H9 (cell line): ENCODE data around the gene WBP2. TPM values are rescaled to one million over a fixed set of nuclear protein-coding genes. Genes with fewer than 3 reads are reported as not detected.
"Not testable (repeated sequence)": the region's sequence is repeated elsewhere in the genome, so short reads cannot be mapped to it uniquely, and the experiment has no call there.

Experiments used
- DNase-seq: peaks from one replicate; pipeline ENCODE4 v3.0.0-alpha.2; 2017
- H2AFZ ChIP-seq: one replicate; pipeline ENCODE4 v1.6.1; 2013; ENCODE audit warnings: mild to moderate bottlenecking, low read length, control low read depth, moderate library complexity
- H2AK5ac ChIP-seq: 2 replicates; pipeline ENCODE4 v1.6.1; 2013; ENCODE audit warnings: low read length, control low read depth, mixed read lengths; ENCODE audit not compliant: insufficient read length
- H2BK120ac ChIP-seq: one replicate; pipeline ENCODE4 v1.6.1; 2013; ENCODE audit warnings: low read depth, mild to moderate bottlenecking, low read length, control low read depth, inconsistent platforms; ENCODE audit not compliant: poor library complexity, severe bottlenecking
- H2BK12ac ChIP-seq: 2 replicates; pipeline ENCODE4 v1.6.1; 2013; ENCODE audit warnings: low read length, control low read depth, mixed read lengths, low read depth; ENCODE audit not compliant: insufficient read length
- H2BK15ac ChIP-seq: 2 replicates; pipeline ENCODE4 v1.6.1; 2013; ENCODE audit warnings: low read depth, low read length, control low read depth
- H2BK20ac ChIP-seq: one replicate; pipeline ENCODE4 v1.6.1; 2013; ENCODE audit warnings: low read depth, mild to moderate bottlenecking, low read length, control low read depth, inconsistent platforms; ENCODE audit not compliant: poor library complexity, severe bottlenecking
- H2BK5ac ChIP-seq: 2 replicates; pipeline ENCODE4 v1.6.1; 2013; ENCODE audit warnings: low read length, control low read depth, mixed read lengths; ENCODE audit not compliant: insufficient read length
- H3K14ac ChIP-seq: 2 replicates; pipeline ENCODE4 v1.6.1; 2013; ENCODE audit warnings: low read length, control low read depth; ENCODE audit not compliant: insufficient read depth
- H3K18ac ChIP-seq: 2 replicates; pipeline ENCODE4 v1.6.1; 2013; ENCODE audit warnings: low read depth, mild to moderate bottlenecking, mixed read lengths, low read length, control low read depth; ENCODE audit not compliant: insufficient read length
- H3K23ac ChIP-seq: 2 replicates; pipeline ENCODE4 v1.6.1; 2013; ENCODE audit warnings: low read length, control low read depth, mixed read lengths, low read depth; ENCODE audit not compliant: insufficient read length
- H3K23me2 ChIP-seq: 2 replicates; pipeline ENCODE4 v1.6.1; 2013; ENCODE audit warnings: low read depth, mild to moderate bottlenecking, mixed read lengths, low read length, control low read depth; ENCODE audit not compliant: insufficient read length, poor library complexity, severe bottlenecking
- H3K27ac ChIP-seq: 2 replicates; pipeline ENCODE4 v1.5.1; 2013; ENCODE audit warnings: low read length, control low read depth, mixed read lengths, low read depth; ENCODE audit not compliant: insufficient read length
- H3K27me3 ChIP-seq: 2 replicates; pipeline ENCODE4 v1.6.1; 2013; ENCODE audit warnings: low read length, control low read depth, inconsistent platforms; ENCODE audit not compliant: insufficient read depth
- H3K4ac ChIP-seq: 2 replicates; pipeline ENCODE4 v1.6.1; 2013; ENCODE audit warnings: low read depth, mild to moderate bottlenecking, control low read depth, inconsistent platforms, low read length, moderate library complexity
- H3K4me1 ChIP-seq: 2 replicates; pipeline ENCODE4 v1.6.1; 2013; ENCODE audit warnings: low read length, control low read depth, inconsistent platforms; ENCODE audit not compliant: insufficient read depth
- H3K4me2 ChIP-seq: 2 replicates; pipeline ENCODE4 v1.6.1; 2013; ENCODE audit warnings: low read length, control low read depth, mixed read lengths; ENCODE audit not compliant: insufficient read length, insufficient read depth
- H3K56ac ChIP-seq: 2 replicates; pipeline ENCODE4 v1.6.1; 2013; ENCODE audit warnings: low read depth, mild to moderate bottlenecking, mixed read lengths, low read length, control low read depth; ENCODE audit not compliant: insufficient read length
- H3K79me1 ChIP-seq: 2 replicates; pipeline ENCODE4 v1.6.1; 2013; ENCODE audit warnings: low read depth, mild to moderate bottlenecking, moderate library complexity, low read length, control low read depth, inconsistent platforms; ENCODE audit not compliant: insufficient read depth, poor library complexity, severe bottlenecking
- H3K79me2 ChIP-seq: 2 replicates; pipeline ENCODE4 v1.6.1; 2013; ENCODE audit warnings: low read length, control low read depth, inconsistent platforms; ENCODE audit not compliant: insufficient read depth
- H3K9ac ChIP-seq: 2 replicates; pipeline ENCODE4 v1.6.1; 2013; ENCODE audit warnings: low read length, control low read depth, mixed read lengths; ENCODE audit not compliant: insufficient read length; ENCODE audit errors: extremely low read depth
- H3K9me3 ChIP-seq: one replicate; pipeline ENCODE4 v1.6.1; 2013; ENCODE audit warnings: low read depth, low read length, inconsistent platforms; ENCODE audit not compliant: control insufficient read depth
- H3T11ph ChIP-seq: one replicate; pipeline ENCODE4 v1.6.1; 2013; ENCODE audit warnings: mild to moderate bottlenecking, low read length, control low read depth, inconsistent platforms
- H4K20me1 ChIP-seq: one replicate; pipeline ENCODE4 v1.6.1; 2013; ENCODE audit not compliant: control insufficient read depth, insufficient read length, insufficient read depth
- H4K5ac ChIP-seq: 2 replicates; pipeline ENCODE4 v1.6.1; 2013; ENCODE audit warnings: low read depth, mild to moderate bottlenecking, mixed read lengths, low read length, control low read depth; ENCODE audit not compliant: insufficient read length
- H4K8ac ChIP-seq: replicated peaks from 2 replicates; pipeline ENCODE4 v1.6.1; 2013; ENCODE audit warnings: low read length, control low read depth, mixed read lengths, low read depth; ENCODE audit not compliant: insufficient read length
- H4K91ac ChIP-seq: 2 replicates; pipeline ENCODE4 v1.6.1; 2013; ENCODE audit warnings: low read depth, mild to moderate bottlenecking, moderate library complexity, mixed read lengths, low read length, control low read depth; ENCODE audit not compliant: insufficient read length
- H3K27ac Mint-ChIP-seq, 3 experiments: 2 replicates in 2 of 3; 3 replicates in 1 of 3; pipeline ENCODE4 v1.8.0; 2020 to 2021; ENCODE audit warnings: mixed read lengths in 3 of 3, mild to moderate bottlenecking in 1 of 3, moderate library complexity in 1 of 3
- H3K27me3 Mint-ChIP-seq: 2 replicates; pipeline ENCODE4 v1.8.0; 2021; ENCODE audit warnings: low read depth, mild to moderate bottlenecking, moderate library complexity, mixed read lengths
- H3K36me3 Mint-ChIP-seq, 3 experiments: 2 replicates in 2 of 3; 3 replicates in 1 of 3; pipeline ENCODE4 v1.8.0; 2020 to 2021; ENCODE audit warnings: low read depth in 3 of 3, mixed read lengths in 3 of 3; ENCODE audit not compliant: insufficient read depth in 1 of 3
- H3K4me1 Mint-ChIP-seq, 2 experiments: 2 replicates each; pipeline ENCODE4 v1.8.0; 2020; ENCODE audit warnings: mixed read lengths in 2 of 2
- H3K4me3 Mint-ChIP-seq, 2 experiments: 2 replicates in 1 of 2; 3 replicates in 1 of 2; pipeline ENCODE4 v1.8.0; 2020 to 2021; ENCODE audit warnings: mild to moderate bottlenecking in 2 of 2, mixed read lengths in 2 of 2, moderate library complexity in 1 of 2
- H3K9me3 Mint-ChIP-seq, 2 experiments: 2 replicates in 1 of 2; 3 replicates in 1 of 2; pipeline ENCODE4 v1.8.0; 2020; ENCODE audit warnings: mild to moderate bottlenecking in 2 of 2, mixed read lengths in 2 of 2, moderate library complexity in 1 of 2
- WGBS: extraction: QIAGEN DNeasy Blood & Tissue Kit; methylation state at CpG from one replicate; pipeline ENCODE4 v1.1.7; 2013; ENCODE audit warnings: missing lambda C conversion rate, low lambda C conversion rate, mixed read lengths; ENCODE audit not compliant: insufficient read length; ENCODE audit errors: extremely low coverage; 5-methylcytosine and 5-hydroxymethylcytosine counted together
- total RNA-seq: library from RNA; stranded (reverse); gene quantifications from 2 replicates; pipeline ENCODE4 v1.2.1, GENCODE V29; 2021
- TF ChIP-seq, protein P1 (sequence below): fragments of 200-600 bp; sonication (generic); conservative IDR thresholded peaks from 3 replicates; pipeline ENCODE4 v1.8.0; 2021; ENCODE audit warnings: antibody characterized with exemption, mild to moderate bottlenecking

The WBP2 gene
- total RNA-seq, 1 experiment from 2014 or later, result 63.2 TPM

GRCh38 chr17:75811174-75811573 lies 44.0 kb downstream of the WBP2 start:
- TF ChIP-seq, protein P1, sequence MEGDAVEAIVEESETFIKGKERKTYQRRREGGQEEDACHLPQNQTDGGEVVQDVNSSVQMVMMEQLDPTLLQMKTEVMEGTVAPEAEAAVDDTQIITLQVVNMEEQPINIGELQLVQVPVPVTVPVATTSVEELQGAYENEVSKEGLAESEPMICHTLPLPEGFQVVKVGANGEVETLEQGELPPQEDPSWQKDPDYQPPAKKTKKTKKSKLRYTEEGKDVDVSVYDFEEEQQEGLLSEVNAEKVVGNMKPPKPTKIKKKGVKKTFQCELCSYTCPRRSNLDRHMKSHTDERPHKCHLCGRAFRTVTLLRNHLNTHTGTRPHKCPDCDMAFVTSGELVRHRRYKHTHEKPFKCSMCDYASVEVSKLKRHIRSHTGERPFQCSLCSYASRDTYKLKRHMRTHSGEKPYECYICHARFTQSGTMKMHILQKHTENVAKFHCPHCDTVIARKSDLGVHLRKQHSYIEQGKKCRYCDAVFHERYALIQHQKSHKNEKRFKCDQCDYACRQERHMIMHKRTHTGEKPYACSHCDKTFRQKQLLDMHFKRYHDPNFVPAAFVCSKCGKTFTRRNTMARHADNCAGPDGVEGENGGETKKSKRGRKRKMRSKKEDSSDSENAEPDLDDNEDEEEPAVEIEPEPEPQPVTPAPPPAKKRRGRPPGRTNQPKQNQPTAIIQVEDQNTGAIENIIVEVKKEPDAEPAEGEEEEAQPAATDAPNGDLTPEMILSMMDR, result no peak
- H3K4me1 ChIP-seq, result no peaks in the 10 kb centered on the region
- H3K23ac ChIP-seq, result no peak overlapping the region
- no peak overlapping the region for H4K5ac ChIP-seq
- no CpG with 5 or more reads among the region's 7 CpGs for WGBS
- no peaks in the 10 kb centered on the region for H3K27me3 Mint-ChIP-seq
- no peaks in the 10 kb centered on the region for H3K9me3 Mint-ChIP-seq
- peaks cover 6 to 50% (median 46%) of the 10 kb centered on the region in 3 experiments; a peak in 6 of 7 replicates for H3K36me3 Mint-ChIP-seq
- H2BK5ac ChIP-seq, result no peak overlapping the region
- H3K9me3 ChIP-seq, result no peaks in the 10 kb centered on the region
- no peak overlapping the region for H2AK5ac ChIP-seq
- DNase-seq, result no peak
- no peak overlapping the region for H2BK120ac ChIP-seq
- no peak overlapping the region for H4K8ac ChIP-seq
- no peaks in the 10 kb centered on the region for H3K79me1 ChIP-seq
- no peak overlapping the region for H3T11ph ChIP-seq
- H3K79me2 ChIP-seq, result no peaks in the 10 kb centered on the region
- H3K27me3 ChIP-seq, result no peaks in the 10 kb centered on the region
- H3K4me3 Mint-ChIP-seq, result no peak overlapping the region
- H3K18ac ChIP-seq, result no peak overlapping the region
- H2BK12ac ChIP-seq, result no peak overlapping the region
- H2AFZ ChIP-seq, result no peak overlapping the region
- no peak overlapping the region for H2BK20ac ChIP-seq
- no peak overlapping the region for H3K14ac ChIP-seq
- H3K4ac ChIP-seq, result no peak overlapping the region
- no peak overlapping the region for H3K56ac ChIP-seq
- no peak overlapping the region for H3K27ac ChIP-seq
- H2BK15ac ChIP-seq, result no peak overlapping the region
- no peaks in the 10 kb centered on the region for H3K4me1 Mint-ChIP-seq
- H3K27ac Mint-ChIP-seq, result no peak overlapping the region
- H4K91ac ChIP-seq, result no peak overlapping the region
- H3K4me2 ChIP-seq, result no peak overlapping the region
- no peak overlapping the region for H3K9ac ChIP-seq
- no peaks in the 10 kb centered on the region for H4K20me1 ChIP-seq
- no peaks in the 10 kb centered on the region for H3K23me2 ChIP-seq

DNA sequence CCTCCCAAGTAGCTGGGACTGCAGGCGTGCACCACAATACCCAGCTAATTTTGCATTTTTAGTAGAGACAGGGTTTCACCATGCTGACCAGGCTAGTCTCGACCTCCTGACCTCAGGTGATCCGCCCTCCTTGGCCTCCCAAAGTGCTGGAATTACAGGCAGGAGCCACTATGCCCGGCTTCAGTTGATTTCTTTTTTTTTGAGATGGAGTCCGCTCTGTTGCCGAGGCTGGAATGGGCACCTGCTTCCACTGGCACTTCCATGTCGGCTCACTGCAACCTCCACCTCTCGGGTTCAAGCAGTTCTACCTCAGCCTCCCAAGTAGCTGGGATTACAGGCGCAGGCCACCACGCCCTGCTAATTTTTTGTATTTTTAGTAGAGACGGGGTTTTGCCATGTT lies 44.4 kb downstream of the WBP2 start:
- not testable (repeated sequence) for H2BK5ac ChIP-seq, H4K20me1 ChIP-seq, H3K56ac ChIP-seq, H3K79me1 ChIP-seq, H4K8ac ChIP-seq, H3K79me2 ChIP-seq, DNase-seq, H3K4me3 Mint-ChIP-seq, H3K9me3 ChIP-seq, H3T11ph ChIP-seq, H3K4ac ChIP-seq, H4K91ac ChIP-seq, H3K23ac ChIP-seq, H2BK15ac ChIP-seq, H3K27ac Mint-ChIP-seq, H2BK20ac ChIP-seq, H3K9ac ChIP-seq, H4K5ac ChIP-seq, H3K18ac ChIP-seq, H3K4me1 Mint-ChIP-seq, H2AFZ ChIP-seq, H3K14ac ChIP-seq, H2BK12ac ChIP-seq, H3K27me3 ChIP-seq, H3K27ac ChIP-seq, H3K4me1 ChIP-seq, H3K27me3 Mint-ChIP-seq, H3K9me3 Mint-ChIP-seq, H2AK5ac ChIP-seq, H2BK120ac ChIP-seq, H3K23me2 ChIP-seq, H3K4me2 ChIP-seq
- peaks cover 6 to 47% (median 43%) of the 10 kb centered on the region in 3 experiments; a peak in 6 of 7 replicates for H3K36me3 Mint-ChIP-seq
- WGBS, result no CpG with 5 or more reads among the region's 11 CpGs
